Suprapubic skin (tissue), 3 donors: ENCODE measurements around the gene DNAH14.

Source experiments
- EP300 ChIP-seq: sonication (generic); formaldehyde crosslinking; IDR thresholded peaks from one replicate; pipeline ENCODE4 v1.6.1; 2017; ENCODE audit warnings: antibody characterized with exemption
- POLR2A ChIP-seq, 2 donors: fragments of 450-650 bp; IDR thresholded peaks; one replicate each; pipeline ENCODE4 v1.6.1; 2017; ENCODE audit warnings: antibody characterized with exemption in 2 of 2, mild to moderate bottlenecking in 2 of 2, moderate library complexity in 2 of 2
- TF ChIP-seq, protein P1 (sequence below), 2 donors: fragments of 200-600 bp in 1 of 2; fragments of 450-650 bp in 1 of 2; sonication (generic) in 1 of 2; IDR thresholded peaks; one replicate each; pipeline ENCODE4 v1.5.1; 2016 to 2019; ENCODE audit warnings: antibody characterized with exemption in 2 of 2, mild to moderate bottlenecking in 1 of 2, moderate library complexity in 1 of 2

- TF ChIP-seq, protein P1, sequence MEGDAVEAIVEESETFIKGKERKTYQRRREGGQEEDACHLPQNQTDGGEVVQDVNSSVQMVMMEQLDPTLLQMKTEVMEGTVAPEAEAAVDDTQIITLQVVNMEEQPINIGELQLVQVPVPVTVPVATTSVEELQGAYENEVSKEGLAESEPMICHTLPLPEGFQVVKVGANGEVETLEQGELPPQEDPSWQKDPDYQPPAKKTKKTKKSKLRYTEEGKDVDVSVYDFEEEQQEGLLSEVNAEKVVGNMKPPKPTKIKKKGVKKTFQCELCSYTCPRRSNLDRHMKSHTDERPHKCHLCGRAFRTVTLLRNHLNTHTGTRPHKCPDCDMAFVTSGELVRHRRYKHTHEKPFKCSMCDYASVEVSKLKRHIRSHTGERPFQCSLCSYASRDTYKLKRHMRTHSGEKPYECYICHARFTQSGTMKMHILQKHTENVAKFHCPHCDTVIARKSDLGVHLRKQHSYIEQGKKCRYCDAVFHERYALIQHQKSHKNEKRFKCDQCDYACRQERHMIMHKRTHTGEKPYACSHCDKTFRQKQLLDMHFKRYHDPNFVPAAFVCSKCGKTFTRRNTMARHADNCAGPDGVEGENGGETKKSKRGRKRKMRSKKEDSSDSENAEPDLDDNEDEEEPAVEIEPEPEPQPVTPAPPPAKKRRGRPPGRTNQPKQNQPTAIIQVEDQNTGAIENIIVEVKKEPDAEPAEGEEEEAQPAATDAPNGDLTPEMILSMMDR (IDR thresholded peaks at IDR 0.05), result no peak
- TF ChIP-seq EP300, result no peak
- TF ChIP-seq POLR2A (IDR thresholded peaks at IDR 0.05), result no peak
Observed at GRCh38 chr1:225070972-225071371, 141.5 kb downstream of the DNAH14 start.
